ENCODE data around the gene NACA2.

- TF ChIP-seq EZH2phosphoT487 (IDR thresholded peaks at IDR 0.05; ENCODE audit: borderline replicate concordance) (no peak), EZH2 (IDR thresholded peaks at IDR 0.05) (no peak), CTCF (IDR thresholded peaks at IDR 0.05 in 2 of 3, conservative IDR thresholded peaks at IDR 0.05 in 1 of 3; ENCODE audit: borderline replicate concordance in 1 of 3, insufficient read depth in 1 of 3, low read depth in 2 of 3, low read length in 2 of 3) (no peak)
These were observed 30.9 kb downstream of the NACA2 start for GRCh38 chr17:61560071-61560470.
